GM19035 (cell line): ENCODE results near the gene IL31RA.

Experiments used
- ATAC-seq: cut with Tn5 transposase; IDR thresholded peaks from one replicate; pipeline ENCODE4 v1.9.1; 2021; ENCODE audit not compliant: unreplicated experiment

Gene IL31RA

GRCh38 chr5:55858104-55858503, 6.9 kb downstream of the IL31RA start:
- no peak for ATAC-seq

- ATAC-seq = no peak
Measured at GRCh38 chr5:55860288-55860687, 9.1 kb downstream of the IL31RA start.

- ATAC-seq = no peak
Measured at GRCh38 chr5:55860709-55861108, 9.6 kb downstream of the IL31RA start.

GRCh38 chr5:55864606-55865541, 13.7 kb downstream of the IL31RA start:
- ATAC-seq = no peak

- no peak for ATAC-seq
Measured at GRCh38 chr5:55865831-55866230, 14.7 kb downstream of the IL31RA start.

- ATAC-seq = no peak
Measured at GRCh38 chr5:55866485-55866884, 15.3 kb downstream of the IL31RA start.

GRCh38 chr5:55866934-55867333, 15.8 kb downstream of the IL31RA start:
- no peak for ATAC-seq

GRCh38 chr5:55868846-55869245, 17.7 kb downstream of the IL31RA start:
- no peak for ATAC-seq

- no peak for ATAC-seq
Measured at GRCh38 chr5:55869847-55870246, 18.7 kb downstream of the IL31RA start.

- ATAC-seq = no peak
Measured at GRCh38 chr5:55873234-55873633, 22.1 kb downstream of the IL31RA start.

GRCh38 chr5:55877655-55878054, 26.5 kb downstream of the IL31RA start:
- no peak for ATAC-seq

- ATAC-seq = no peak
Measured at GRCh38 chr5:55880453-55880852, 29.3 kb downstream of the IL31RA start.

GRCh38 chr5:55885359-55885758, 34.2 kb downstream of the IL31RA start:
- ATAC-seq = no peak

GRCh38 chr5:55888205-55888604, 37.0 kb downstream of the IL31RA start:
- ATAC-seq = no peak

- no peak for ATAC-seq
Measured at GRCh38 chr5:55892479-55892878, 41.3 kb downstream of the IL31RA start.

GRCh38 chr5:55894135-55894534, 43.0 kb downstream of the IL31RA start:
- no peak for ATAC-seq

- ATAC-seq = no peak
Measured at GRCh38 chr5:55895346-55895745, 44.2 kb downstream of the IL31RA start.

- ATAC-seq = no peak
Measured at GRCh38 chr5:55896238-55896637, 45.1 kb downstream of the IL31RA start.

- ATAC-seq = no peak
Measured at GRCh38 chr5:55896663-55897062, 45.5 kb downstream of the IL31RA start.

- no peak for ATAC-seq
Measured at GRCh38 chr5:55897206-55897894, 46.2 kb downstream of the IL31RA start.

- no peak for ATAC-seq
Measured at GRCh38 chr5:55897905-55898304, 46.7 kb downstream of the IL31RA start.

GRCh38 chr5:55899344-55899743, 48.2 kb downstream of the IL31RA start:
- ATAC-seq = no peak
